HG02973 (cell line): ENCODE measurements around the gene C10orf53.
"Not testable (repeated sequence)": the region's sequence is repeated elsewhere in the genome, so short reads cannot be mapped to it uniquely, and the experiment has no call there.

ENCODE experiments used
- ATAC-seq: cut with Tn5 transposase; IDR thresholded peaks from one replicate; pipeline ENCODE4 v1.9.1; 2021; ENCODE audit warnings: moderate library complexity; ENCODE audit not compliant: unreplicated experiment

C10orf53 gene

GRCh38 chr10:49652421-49653272, 26.8 kb upstream of the C10orf53 start:
- ATAC-seq, result no peak

GRCh38 chr10:49653273-49653929, 26.1 kb upstream of the C10orf53 start:
- ATAC-seq, result no peak

- no peak for ATAC-seq
Observed at GRCh38 chr10:49654036-49654693, 25.3 kb upstream of the C10orf53 start.

GRCh38 chr10:49655099-49655498, 24.4 kb upstream of the C10orf53 start:
- ATAC-seq, result no peak

GRCh38 chr10:49656845-49657493, 22.5 kb upstream of the C10orf53 start:
- ATAC-seq, result no peak

GRCh38 chr10:49657606-49658005, 21.8 kb upstream of the C10orf53 start:
- no peak for ATAC-seq

GRCh38 chr10:49661140-49661856, 18.2 kb upstream of the C10orf53 start:
- ATAC-seq, result no peak

GRCh38 chr10:49662169-49662830, 17.2 kb upstream of the C10orf53 start:
- no peak for ATAC-seq

GRCh38 chr10:49663596-49663995, 15.9 kb upstream of the C10orf53 start:
- no peak for ATAC-seq

- no peak for ATAC-seq
Observed at GRCh38 chr10:49664006-49664841, 15.2 kb upstream of the C10orf53 start.

GRCh38 chr10:49664842-49665355, 14.6 kb upstream of the C10orf53 start:
- ATAC-seq, result no peak

- no peak for ATAC-seq
Observed at GRCh38 chr10:49666054-49666615, 13.3 kb upstream of the C10orf53 start.

GRCh38 chr10:49666685-49667084, 12.8 kb upstream of the C10orf53 start:
- no peak for ATAC-seq

- ATAC-seq, result no peak
Observed at GRCh38 chr10:49667991-49668390, 11.5 kb upstream of the C10orf53 start.

- ATAC-seq, result no peak
Observed at GRCh38 chr10:49668684-49669083, 10.8 kb upstream of the C10orf53 start.

- no peak for ATAC-seq
Observed at GRCh38 chr10:49678827-49679479, 498 bp upstream of the C10orf53 start.

- not testable (repeated sequence) for ATAC-seq
Observed at GRCh38 chr10:49682449-49682848, 3.0 kb downstream of the C10orf53 start.

- ATAC-seq, result no peak
Observed at GRCh38 chr10:49682879-49683278, 3.4 kb downstream of the C10orf53 start.
